ENCODE data around the gene SLFN11. TPM values are rescaled to one million over a fixed set of nuclear protein-coding genes. Genes with fewer than 3 reads are reported as not detected.

The SLFN11 gene
- total and polyA plus RNA-seq, 2 of the 8 experiments (the other 6 are each of a cell fraction or from before 2014, with no cell fraction given), result 0.11 to 0.28 TPM

DNA sequence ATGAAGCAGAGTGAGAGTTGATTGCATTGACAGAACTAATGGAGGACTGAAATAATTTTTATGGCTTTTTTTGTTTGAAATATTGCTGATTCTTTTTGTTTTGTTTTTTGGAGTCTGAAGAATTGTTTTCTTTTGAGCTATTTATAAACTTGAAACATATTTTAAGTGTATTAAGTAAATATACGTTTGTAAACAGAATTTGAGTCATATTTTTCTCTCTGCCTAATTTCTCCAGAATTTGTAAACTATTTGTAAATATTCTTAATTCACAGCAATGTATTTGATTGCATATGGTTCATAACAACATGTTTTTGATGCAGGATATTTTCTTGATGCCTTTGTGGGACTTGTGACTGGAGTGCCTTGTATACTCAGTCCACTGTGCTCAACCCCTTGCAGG is 50.7 kb downstream of the SLFN11 start:
- Histone ChIP-seq H2AK5ac (ENCODE audit: low read depth, low read length) (no peak overlapping the region), H3K79me2 (ENCODE audit: control insufficient read depth in 1 of 2, insufficient read depth in 2 of 2, low read length in 2 of 2) (no peaks in the 10 kb centered on the region), H3K9ac (replicated peaks in 1 of 4; ENCODE audit: extremely low read depth in 1 of 4, low read depth in 3 of 4, low read length in 3 of 4) (no peak overlapping the region), H3K36me3 (ENCODE audit: control insufficient read depth in 2 of 4, insufficient read depth in 4 of 4, low read length in 3 of 4) (no peaks in the 10 kb centered on the region), H3K56ac (replicated peaks; ENCODE audit: insufficient read length, low read depth, low read length) (no peak overlapping the region), H3K4ac (replicated peaks; ENCODE audit: insufficient read length, low read depth, low read length) (no peak overlapping the region), H4K91ac (replicated peaks; ENCODE audit: insufficient read length, low read length) (no peak overlapping the region), H3K9me3 (ENCODE audit: insufficient read depth in 2 of 2, low read depth in 1 of 2, low read length in 1 of 2) (peaks cover 3 to 6% of the 10 kb centered on the region in 2 experiments; a peak in 3 of 4 replicates), H4K5ac (ENCODE audit: insufficient read length, low read depth, low read length) (no peak overlapping the region), H2BK120ac (replicated peaks; ENCODE audit: low read depth, low read length) (no peak overlapping the region), H3K4me3 (ENCODE audit: extremely low read depth in 1 of 4, insufficient read depth in 2 of 4, low read depth in 3 of 4, low read length in 4 of 4) (no peak overlapping the region), H3K14ac (ENCODE audit: insufficient read length) (no peak overlapping the region), H4K8ac (ENCODE audit: extremely low read depth, insufficient read depth, low read length) (no peak overlapping the region), H3K27ac (ENCODE audit: low read depth, low read length) (no peak overlapping the region), H3K27me3 (replicated peaks in 1 of 4; ENCODE audit: control insufficient read depth in 3 of 4, extremely low read depth in 1 of 4, insufficient read depth in 3 of 4, low read length in 3 of 4) (no peaks in the 10 kb centered on the region), H3K79me1 (ENCODE audit: low read depth, low read length) (no peaks in the 10 kb centered on the region), H4K20me1 (replicated peaks in 1 of 2; ENCODE audit: control insufficient read depth in 1 of 2, insufficient read depth in 2 of 2, low read length in 2 of 2) (no peaks in the 10 kb centered on the region), H3K23me2 (ENCODE audit: low read depth, low read length) (no peaks in the 10 kb centered on the region), H2BK12ac (ENCODE audit: low read depth, low read length) (no peak overlapping the region), H2BK15ac (ENCODE audit: low read length) (no peak overlapping the region), H3K4me2 (ENCODE audit: insufficient read depth in 1 of 2, low read depth in 2 of 2, low read length in 2 of 2) (no peak overlapping the region), H3K18ac (ENCODE audit: extremely low read depth, low read length) (no peak overlapping the region), H2BK5ac (ENCODE audit: low read depth, low read length) (no peak overlapping the region), H3K4me1 (replicated peaks in 1 of 4; ENCODE audit: control insufficient read depth in 3 of 4, insufficient read depth in 4 of 4, low read length in 3 of 4) (no peaks in the 10 kb centered on the region), H2BK20ac (ENCODE audit: low read length) (no peak overlapping the region), H2AFZ (ENCODE audit: low read length) (no peak overlapping the region), H3K23ac (ENCODE audit: insufficient read length) (no peak overlapping the region)
- FAIRE-seq, result no peak
- POLR2A ChIA-PET (ENCODE audit: partially characterized antibody), result no interaction called here
- CTCF ChIA-PET (ENCODE audit: partially characterized antibody), result interaction anchor here (1.1 kb wide), 1 partner anchor 10 kb away, joined by 3 read pairs; no protein-coding TSS in a partner anchor
- no peak for DNase-seq (ENCODE audit: low read depth in 1 of 2, low spot score in 2 of 2)
- 85% methylated on average over 1 of the region's 1 CpG; no CpG with 5 or more reads in 1 of the 2 experiments for WGBS, 2 experiments (ENCODE audit: extremely low coverage in 1 of 2, insufficient coverage in 1 of 2, insufficient read length in 1 of 2, insufficient replicate concordance in 2 of 2, low coverage in 1 of 2, low lambda C conversion rate in 2 of 2, missing lambda C conversion rate in 1 of 2)
- TF ChIP-seq RNF2 (IDR thresholded peaks at IDR 0.05; ENCODE audit: borderline replicate concordance, low read depth, low read length, missing control alignments, poor library complexity, severe bottlenecking) (no peak), SIRT6 (IDR thresholded peaks at IDR 0.05; ENCODE audit: low read length) (no peak), SP1 (IDR thresholded peaks at IDR 0.05; ENCODE audit: low read depth, low read length) (no peak), RAD21 (IDR thresholded peaks at IDR 0.05 in 1 of 2, conservative IDR thresholded peaks at IDR 0.05 in 1 of 2; ENCODE audit: low read depth in 2 of 2, low read length in 2 of 2) (no peak), EP300 (IDR thresholded peaks at IDR 0.05; ENCODE audit: borderline replicate concordance in 1 of 2, low read depth in 2 of 2, low read length in 2 of 2) (no peak), GTF2F1 (IDR thresholded peaks at IDR 0.05; ENCODE audit: borderline replicate concordance, low read depth, low read length) (no peak), SAP30 (IDR thresholded peaks at IDR 0.05; ENCODE audit: insufficient read depth, insufficient replicate concordance, low read length) (no peak), JUN (IDR thresholded peaks at IDR 0.05; ENCODE audit: low read depth, low read length) (no peak), EGR1 (IDR thresholded peaks at IDR 0.05; ENCODE audit: borderline replicate concordance, low read depth, low read length) (no peak)
- TF ChIP-seq, protein P1, sequence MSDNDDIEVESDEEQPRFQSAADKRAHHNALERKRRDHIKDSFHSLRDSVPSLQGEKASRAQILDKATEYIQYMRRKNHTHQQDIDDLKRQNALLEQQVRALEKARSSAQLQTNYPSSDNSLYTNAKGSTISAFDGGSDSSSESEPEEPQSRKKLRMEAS (IDR thresholded peaks at IDR 0.05), result no peak

Data from H1 (cell line).